ENCODE measurements around the gene B3GAT1. TPM values are rescaled to one million over a fixed set of nuclear protein-coding genes. Genes with fewer than 3 reads are reported as not detected.

B3GAT1 gene
- total RNA-seq, 2 donors from 2014 or later, result 0.71 TPM; not detected in 1

GRCh38 chr11:134359646-134360045 is 52.4 kb downstream of the B3GAT1 start:
- Histone ChIP-seq H3K27ac (no peak overlapping the region), H3K9me3 (no peaks in the 10 kb centered on the region), H3K27me3 (replicated peaks; ENCODE audit: insufficient read depth) (no peaks in the 10 kb centered on the region), H3K36me3 (no peaks in the 10 kb centered on the region), H3K4me1 (ENCODE audit: control insufficient read depth in 1 of 2, low read depth in 2 of 2) (no peaks in the 10 kb centered on the region), H3K4me3 (no peak overlapping the region)
- no peak for TF ChIP-seq CTCF (IDR thresholded peaks at IDR 0.05)
- DNase-seq (ENCODE audit: low spot score) (no peak), ATAC-seq (ENCODE audit: insufficient number of reproducible peaks, low FRiP score, low read depth) (no peak)

DNA sequence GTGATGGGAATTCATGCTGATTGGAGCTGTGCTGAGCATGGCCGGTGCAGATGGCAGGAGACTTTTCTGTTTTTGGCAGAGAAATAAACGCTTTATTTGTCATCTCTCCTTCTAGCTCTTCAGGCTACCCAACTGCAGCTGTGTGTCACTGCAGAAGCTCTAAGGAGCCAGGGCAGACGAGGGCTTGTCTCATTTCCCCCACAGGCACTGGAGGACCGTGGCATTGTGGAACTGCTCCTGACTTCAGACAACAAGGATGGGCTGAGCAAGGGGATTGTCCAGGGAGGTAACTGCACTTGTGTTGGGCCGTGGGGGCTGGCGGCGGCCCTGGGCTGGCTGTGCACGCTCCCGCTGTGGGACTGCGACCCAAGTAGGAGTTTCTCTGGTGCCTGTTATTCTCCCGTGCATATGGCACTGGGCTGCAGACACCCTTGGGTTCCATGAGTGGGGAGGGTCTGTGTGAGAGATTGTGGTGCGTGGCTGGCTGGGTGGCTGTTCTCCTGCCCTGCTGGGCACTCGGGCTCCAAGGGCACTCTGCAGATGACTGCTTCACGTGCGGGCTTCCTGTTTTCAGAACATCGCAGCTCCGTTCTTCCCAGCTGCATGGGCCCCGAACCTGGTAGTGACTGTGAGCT is 53.1 kb downstream of the B3GAT1 start:
- Histone ChIP-seq H3K4me3 (no peak overlapping the region), H3K9me3 (no peaks in the 10 kb centered on the region), H3K36me3 (no peaks in the 10 kb centered on the region), H3K4me1 (ENCODE audit: control insufficient read depth in 1 of 2, low read depth in 2 of 2) (no peaks in the 10 kb centered on the region), H3K27ac (no peak overlapping the region), H3K27me3 (replicated peaks; ENCODE audit: insufficient read depth) (no peaks in the 10 kb centered on the region)
- no peak for ATAC-seq (ENCODE audit: insufficient number of reproducible peaks, low FRiP score, low read depth)
- no peak for TF ChIP-seq CTCF (IDR thresholded peaks at IDR 0.05)
- DNase-seq (ENCODE audit: low spot score), result no peak

DNA sequence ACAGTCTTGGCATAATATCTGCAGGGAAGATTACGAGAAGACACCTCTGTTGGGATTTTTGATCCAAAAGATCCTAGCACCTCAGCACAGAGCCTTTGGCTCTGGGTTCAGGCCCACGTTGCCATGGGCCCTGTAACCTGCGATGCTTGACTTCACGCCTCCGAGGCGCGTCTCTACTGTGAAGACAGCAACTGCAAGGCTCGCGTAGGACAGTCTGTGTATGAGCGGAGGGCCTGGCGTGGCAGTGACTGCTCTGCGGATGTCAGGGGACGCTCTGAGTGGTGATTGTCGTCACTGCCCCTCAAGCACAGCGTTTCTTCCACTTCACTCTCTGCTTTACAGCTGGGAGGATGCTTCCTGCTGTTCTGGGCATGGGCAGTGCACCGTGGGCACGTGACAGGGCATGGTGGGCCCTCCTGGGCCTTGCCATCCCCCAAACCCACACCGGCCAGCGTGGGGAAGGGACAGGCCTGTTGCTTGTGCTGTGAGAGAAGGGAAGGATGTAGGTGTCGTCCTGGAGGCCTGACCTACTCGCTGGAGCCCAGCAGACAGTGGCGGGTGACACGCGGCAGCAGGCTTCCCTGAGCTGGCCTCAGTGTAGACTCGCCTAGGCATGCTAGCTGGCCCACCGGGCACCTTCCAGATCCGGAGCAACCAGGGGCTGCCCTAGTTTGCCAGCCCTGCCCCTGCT is 53.7 kb downstream of the B3GAT1 start:
- no peak for DNase-seq (ENCODE audit: low spot score)

GRCh38 chr11:134357545-134357839 is 54.5 kb downstream of the B3GAT1 start:
- no peak overlapping the region for H3K27ac ChIP-seq
- DNase-seq (ENCODE audit: low spot score) (no peak), ATAC-seq (ENCODE audit: insufficient number of reproducible peaks, low FRiP score, low read depth) (no peak)

More for the DNA sequence above, 53.7 kb downstream of the B3GAT1 start:
- H3K9me3 ChIP-seq, result no peaks in the 10 kb centered on the region
- no peak for TF ChIP-seq CTCF (IDR thresholded peaks at IDR 0.05)
- no peak overlapping the region for H3K4me3 ChIP-seq
- H3K27me3 ChIP-seq (replicated peaks; ENCODE audit: insufficient read depth), result no peaks in the 10 kb centered on the region
- H3K36me3 ChIP-seq, result no peaks in the 10 kb centered on the region
- no peak overlapping the region for H3K27ac ChIP-seq
- no peak for ATAC-seq (ENCODE audit: insufficient number of reproducible peaks, low FRiP score, low read depth)
- no peaks in the 10 kb centered on the region for H3K4me1 ChIP-seq (ENCODE audit: control insufficient read depth in 1 of 2, low read depth in 2 of 2)

More at GRCh38 chr11:134357545-134357839, 54.5 kb downstream of the B3GAT1 start:
- Histone ChIP-seq H3K9me3 (no peaks in the 10 kb centered on the region), H3K4me1 (ENCODE audit: control insufficient read depth in 1 of 2, low read depth in 2 of 2) (no peaks in the 10 kb centered on the region), H3K4me3 (no peak overlapping the region), H3K36me3 (no peaks in the 10 kb centered on the region), H3K27me3 (replicated peaks; ENCODE audit: insufficient read depth) (no peaks in the 10 kb centered on the region)
- no peak for TF ChIP-seq CTCF (IDR thresholded peaks at IDR 0.05)
